ENCODE data around the gene UBTF.

UBTF gene

GRCh38 chr17:44178133-44178532 lies 41.3 kb downstream of the UBTF start:
- no peak for TF ChIP-seq ZFP30 (CRISPR knock-in tag; IDR thresholded peaks at IDR 0.05)
- no peak for TF ChIP-seq TOX (CRISPR knock-in tag; IDR thresholded peaks at IDR 0.05; ENCODE audit: borderline replicate concordance)
- TF ChIP-seq ARNTL (CRISPR knock-in tag; IDR thresholded peaks at IDR 0.05; ENCODE audit: borderline replicate concordance, low read depth), result no peak
- no peak for TF ChIP-seq RARB (CRISPR knock-in tag; IDR thresholded peaks at IDR 0.05)
- no peak for TF ChIP-seq PPARA (CRISPR knock-in tag; IDR thresholded peaks at IDR 0.05; ENCODE audit: borderline replicate concordance)
- TF ChIP-seq OSR1 (CRISPR knock-in tag; IDR thresholded peaks at IDR 0.05), result no peak
- no peak for TF ChIP-seq POU6F1 (CRISPR knock-in tag; IDR thresholded peaks at IDR 0.05; ENCODE audit: borderline replicate concordance, low read depth)
- TF ChIP-seq ZNF565 (CRISPR knock-in tag; conservative IDR thresholded peaks at IDR 0.05; ENCODE audit: low read depth), result no peak
- TF ChIP-seq ISL1 (CRISPR knock-in tag; IDR thresholded peaks at IDR 0.05), result no peak
- no peak for TF ChIP-seq TCF4 (CRISPR knock-in tag; IDR thresholded peaks at IDR 0.05; ENCODE audit: borderline replicate concordance)
- TF ChIP-seq ESRRG (CRISPR knock-in tag; IDR thresholded peaks at IDR 0.05), result no peak
- TF ChIP-seq ZFP3 (CRISPR knock-in tag; IDR thresholded peaks at IDR 0.05), result no peak
- no peak for TF ChIP-seq TSHZ2 (CRISPR knock-in tag; IDR thresholded peaks at IDR 0.05)
- no peak for ATAC-seq

- TF ChIP-seq ZFP3 (CRISPR knock-in tag; IDR thresholded peaks at IDR 0.05) (no peak), CREB5 (CRISPR knock-in tag; IDR thresholded peaks at IDR 0.05; ENCODE audit: low read depth) (no peak), ZNF565 (CRISPR knock-in tag; conservative IDR thresholded peaks at IDR 0.05; ENCODE audit: low read depth) (no peak), BACH2 (CRISPR knock-in tag; IDR thresholded peaks at IDR 0.05; ENCODE audit: borderline replicate concordance) (no peak), ZNF70 (CRISPR knock-in tag; IDR thresholded peaks at IDR 0.05) (no peak), GLIS3 (CRISPR knock-in tag; IDR thresholded peaks at IDR 0.05) (no peak), OSR1 (CRISPR knock-in tag; IDR thresholded peaks at IDR 0.05) (no peak), POU6F1 (CRISPR knock-in tag; IDR thresholded peaks at IDR 0.05; ENCODE audit: borderline replicate concordance, low read depth) (no peak), ISL1 (CRISPR knock-in tag; IDR thresholded peaks at IDR 0.05) (no peak), TCF4 (CRISPR knock-in tag; IDR thresholded peaks at IDR 0.05; ENCODE audit: borderline replicate concordance) (no peak)
- no peak for ATAC-seq
These were observed 41.8 kb downstream of the UBTF start for GRCh38 chr17:44177640-44178039.

GRCh38 chr17:44176671-44177501 lies 42.6 kb downstream of the UBTF start:
- TF ChIP-seq ZNF70 (CRISPR knock-in tag; IDR thresholded peaks at IDR 0.05) (no peak), TSHZ2 (CRISPR knock-in tag; IDR thresholded peaks at IDR 0.05) (no peak), PPARA (CRISPR knock-in tag; IDR thresholded peaks at IDR 0.05; ENCODE audit: borderline replicate concordance) (no peak)
- ATAC-seq, result no peak; the same call in 2 of the 3 replicates

Measured in SK-N-SH treated with all-trans-retinoic acid at 6 μM for 48 hours (cell line).